ENCODE measurements around the gene TMEM39B. TPM values are rescaled to one million over a fixed set of nuclear protein-coding genes. Genes with fewer than 3 reads are reported as not detected.
A peak's percentile ranks its signal among the peaks of the same experiment; 100 is the strongest.

Gene TMEM39B
- polyA plus RNA-seq, 3 donors: 3.3 to 30.6 (median 3.4) TPM

DNA sequence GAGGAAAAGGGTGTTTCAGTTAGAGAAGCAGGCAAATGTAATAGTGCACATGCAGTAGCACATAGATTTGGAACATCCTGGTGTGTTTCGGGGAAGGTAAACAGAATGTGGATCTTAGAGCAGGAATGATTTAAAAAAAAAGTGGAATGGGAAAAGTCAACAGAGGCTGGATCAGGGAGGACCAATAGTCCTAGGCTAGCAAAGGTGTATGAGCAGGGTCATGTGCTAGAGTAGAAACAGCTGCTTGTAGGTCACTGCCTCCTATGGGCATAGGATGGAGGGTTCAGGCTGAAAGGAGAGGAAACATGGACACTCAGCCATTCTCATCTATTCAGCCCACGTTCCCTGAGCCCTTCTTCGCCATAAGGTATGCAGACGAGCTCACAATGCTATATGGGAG, 31.4 kb downstream of the TMEM39B start:
- Histone ChIP-seq H4K20me1 (ENCODE audit: insufficient read depth, low read length) (peaks cover 3% of the 10 kb centered on the region), H3K9ac (ENCODE audit: insufficient read depth, low read length, poor library complexity, severe bottlenecking) (no peak overlapping the region), H3K79me2 (ENCODE audit: insufficient read depth, low read length) (peaks cover 12% of the 10 kb centered on the region), H3K27me3 (ENCODE audit: control insufficient read depth in 2 of 2, insufficient read depth in 2 of 2, low read length in 2 of 2) (no peaks in the 10 kb centered on the region), H2AFZ (ENCODE audit: insufficient read depth, low read depth, low read length, poor library complexity, severe bottlenecking) (no peak overlapping the region), H3K4me1 (ENCODE audit: control insufficient read depth in 1 of 2, insufficient read depth in 2 of 2, low read length in 2 of 2) (peaks cover 15 to 20% of the 10 kb centered on the region in 2 donors), H3K4me2 (replicated peaks; ENCODE audit: extremely low read depth, low read length, poor library complexity, severe bottlenecking) (no peak overlapping the region), H3K4me3 (replicated peaks in 1 of 3; ENCODE audit: low read depth in 2 of 3, low read length in 3 of 3) (no peak overlapping the region), H3K27ac (ENCODE audit: low read depth in 1 of 2, low read length in 2 of 2) (no peak overlapping the region), H3K36me3 (replicated peaks in 1 of 2; ENCODE audit: control insufficient read depth in 1 of 2, insufficient read depth in 2 of 2, low read length in 2 of 2) (peaks cover 24 to 40% of the 10 kb centered on the region in 2 donors), H3K9me3 (replicated peaks in 1 of 2; ENCODE audit: control insufficient read depth in 1 of 2, insufficient read depth in 1 of 2, low read length in 2 of 2) (no peaks in the 10 kb centered on the region)
- no peak for TF ChIP-seq CTCF (IDR thresholded peaks at IDR 0.05)
- intact Hi-C loops (cut with micrococcal nuclease): no loop called here
- H3K9me3 Mint-ChIP-seq: peaks cover 0 to 2% (median 0%) of the 10 kb centered on the region in 7 donors
- WGBS (ENCODE audit: insufficient coverage): 100% methylated on average over 1 of the region's 4 CpGs
- peaks cover 0 to 5% (median 0%) of the 10 kb centered on the region in 3 donors for H3K27me3 Mint-ChIP-seq (ENCODE audit: low read depth in 3 of 3)
- DNase-seq: no peak
- H3K36me3 Mint-ChIP-seq: peaks cover 39 to 41% of the 10 kb centered on the region in 2 donors
- H3K27ac Mint-ChIP-seq: peak overlapping the region in 1 of 7 donors; percentile 10
- H3K4me3 Mint-ChIP-seq: no peak overlapping the region
- H3K4me1 Mint-ChIP-seq: peaks cover 14% of the 10 kb centered on the region

DNA sequence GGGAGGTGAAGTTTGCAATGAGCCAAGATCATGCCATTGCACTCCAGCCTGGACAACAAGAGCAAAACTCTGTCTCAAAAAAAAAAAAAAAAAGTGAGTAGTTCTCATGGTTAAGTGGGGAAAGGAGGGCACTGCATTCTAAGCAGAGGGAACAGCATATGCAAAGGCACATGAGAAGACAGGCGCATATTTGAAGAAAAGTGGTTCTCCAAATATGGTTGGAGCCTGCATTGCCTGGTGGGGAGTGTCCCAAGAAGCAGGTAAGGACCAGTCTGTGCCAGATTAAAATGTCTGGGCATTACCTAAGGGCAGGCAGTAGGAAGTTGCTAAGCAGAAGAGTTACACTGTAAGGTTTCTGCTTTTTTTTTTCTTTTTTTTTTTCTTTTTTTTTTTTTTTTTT, 32.6 kb downstream of the TMEM39B start:
- Histone ChIP-seq H3K9me3 (replicated peaks in 1 of 2; ENCODE audit: control insufficient read depth in 1 of 2, insufficient read depth in 1 of 2, low read length in 2 of 2) (no peaks in the 10 kb centered on the region), H3K9ac (ENCODE audit: insufficient read depth, low read length, poor library complexity, severe bottlenecking) (no peak overlapping the region), H3K27ac (ENCODE audit: low read depth in 1 of 2, low read length in 2 of 2) (no peak overlapping the region), H3K36me3 (replicated peaks in 1 of 2; ENCODE audit: control insufficient read depth in 1 of 2, insufficient read depth in 2 of 2, low read length in 2 of 2) (peaks cover 16 to 28% of the 10 kb centered on the region in 2 donors), H3K4me1 (ENCODE audit: control insufficient read depth in 1 of 2, insufficient read depth in 2 of 2, low read length in 2 of 2) (peaks cover 23 to 30% of the 10 kb centered on the region in 2 donors), H3K4me2 (replicated peaks; ENCODE audit: extremely low read depth, low read length, poor library complexity, severe bottlenecking) (no peak overlapping the region), H4K20me1 (ENCODE audit: insufficient read depth, low read length) (peaks cover 16% of the 10 kb centered on the region), H2AFZ (ENCODE audit: insufficient read depth, low read depth, low read length, poor library complexity, severe bottlenecking) (no peak overlapping the region), H3K27me3 (ENCODE audit: control insufficient read depth in 2 of 2, insufficient read depth in 2 of 2, low read length in 2 of 2) (no peaks in the 10 kb centered on the region), H3K4me3 (replicated peaks in 1 of 3; ENCODE audit: low read depth in 2 of 3, low read length in 3 of 3) (no peak overlapping the region), H3K79me2 (ENCODE audit: insufficient read depth, low read length) (peaks cover 25% of the 10 kb centered on the region)
- no peak for TF ChIP-seq CTCF (IDR thresholded peaks at IDR 0.05)
- no peak for DNase-seq
- peaks cover 0 to 2% (median 0%) of the 10 kb centered on the region in 7 donors for H3K9me3 Mint-ChIP-seq
- no peak overlapping the region for H3K4me3 Mint-ChIP-seq
- peaks cover 25% of the 10 kb centered on the region for H3K4me1 Mint-ChIP-seq
- no peak overlapping the region for H3K27ac Mint-ChIP-seq
- 100% methylated on average over 1 of the region's 1 CpG for WGBS (ENCODE audit: insufficient coverage)
- intact Hi-C loops (cut with micrococcal nuclease): loop anchor here in 1 of 2 donors (5.0 kb wide), 1 partner anchor 33 kb away; the partner anchor contains the start of gene TMEM39B
- H3K36me3 Mint-ChIP-seq: peaks cover 29 to 32% of the 10 kb centered on the region in 2 donors
- peaks cover 0 to 5% (median 0%) of the 10 kb centered on the region in 3 donors for H3K27me3 Mint-ChIP-seq (ENCODE audit: low read depth in 3 of 3)

Measured in CD14-positive monocyte (primary cell).